ENCODE results near the gene PPP1R14C.

- TF ChIP-seq EP300 (IDR thresholded peaks at IDR 0.05; ENCODE audit: borderline replicate concordance): no peak
- TF ChIP-seq TCF12 (IDR thresholded peaks at IDR 0.05; ENCODE audit: low read depth): no peak
- no peak for TF ChIP-seq CREB1 (IDR thresholded peaks at IDR 0.05; ENCODE audit: low read depth)
- no peak for TF ChIP-seq REST (IDR thresholded peaks at IDR 0.05; ENCODE audit: low read depth)
- no peak for TF ChIP-seq YY1 (IDR thresholded peaks at IDR 0.05; ENCODE audit: low read depth)
- TF ChIP-seq MAX (IDR thresholded peaks at IDR 0.05): no peak
- TF ChIP-seq EGR1 (IDR thresholded peaks at IDR 0.05): no peak
Observed at GRCh38 chr6:150276937-150277742, 134.3 kb downstream of the PPP1R14C start.

Data from Ishikawa (cell line).